H9 (cell line): ENCODE results near the gene FLVCR2. TPM values are rescaled to one million over a fixed set of nuclear protein-coding genes. Genes with fewer than 3 reads are reported as not detected.

Experiments used
- DNase-seq: peaks from one replicate; pipeline ENCODE4 v3.0.0-alpha.2; 2017
- H2AFZ ChIP-seq: one replicate; pipeline ENCODE4 v1.6.1; 2013; ENCODE audit warnings: mild to moderate bottlenecking, low read length, control low read depth, moderate library complexity
- H2AK5ac ChIP-seq: 2 replicates; pipeline ENCODE4 v1.6.1; 2013; ENCODE audit warnings: low read length, control low read depth, mixed read lengths; ENCODE audit not compliant: insufficient read length
- H2BK120ac ChIP-seq: one replicate; pipeline ENCODE4 v1.6.1; 2013; ENCODE audit warnings: low read depth, mild to moderate bottlenecking, low read length, control low read depth, inconsistent platforms; ENCODE audit not compliant: poor library complexity, severe bottlenecking
- H2BK12ac ChIP-seq: 2 replicates; pipeline ENCODE4 v1.6.1; 2013; ENCODE audit warnings: low read length, control low read depth, mixed read lengths, low read depth; ENCODE audit not compliant: insufficient read length
- H2BK15ac ChIP-seq: 2 replicates; pipeline ENCODE4 v1.6.1; 2013; ENCODE audit warnings: low read depth, low read length, control low read depth
- H2BK20ac ChIP-seq: one replicate; pipeline ENCODE4 v1.6.1; 2013; ENCODE audit warnings: low read depth, mild to moderate bottlenecking, low read length, control low read depth, inconsistent platforms; ENCODE audit not compliant: poor library complexity, severe bottlenecking
- H2BK5ac ChIP-seq: 2 replicates; pipeline ENCODE4 v1.6.1; 2013; ENCODE audit warnings: low read length, control low read depth, mixed read lengths; ENCODE audit not compliant: insufficient read length
- H3K14ac ChIP-seq: 2 replicates; pipeline ENCODE4 v1.6.1; 2013; ENCODE audit warnings: low read length, control low read depth; ENCODE audit not compliant: insufficient read depth
- H3K18ac ChIP-seq: 2 replicates; pipeline ENCODE4 v1.6.1; 2013; ENCODE audit warnings: low read depth, mild to moderate bottlenecking, mixed read lengths, low read length, control low read depth; ENCODE audit not compliant: insufficient read length
- H3K23ac ChIP-seq: 2 replicates; pipeline ENCODE4 v1.6.1; 2013; ENCODE audit warnings: low read length, control low read depth, mixed read lengths, low read depth; ENCODE audit not compliant: insufficient read length
- H3K23me2 ChIP-seq: 2 replicates; pipeline ENCODE4 v1.6.1; 2013; ENCODE audit warnings: low read depth, mild to moderate bottlenecking, mixed read lengths, low read length, control low read depth; ENCODE audit not compliant: insufficient read length, poor library complexity, severe bottlenecking
- H3K27ac ChIP-seq: 2 replicates; pipeline ENCODE4 v1.5.1; 2013; ENCODE audit warnings: low read length, control low read depth, mixed read lengths, low read depth; ENCODE audit not compliant: insufficient read length
- H3K27me3 ChIP-seq: 2 replicates; pipeline ENCODE4 v1.6.1; 2013; ENCODE audit warnings: low read length, control low read depth, inconsistent platforms; ENCODE audit not compliant: insufficient read depth
- H3K4ac ChIP-seq: 2 replicates; pipeline ENCODE4 v1.6.1; 2013; ENCODE audit warnings: low read depth, mild to moderate bottlenecking, control low read depth, inconsistent platforms, low read length, moderate library complexity
- H3K4me1 ChIP-seq: 2 replicates; pipeline ENCODE4 v1.6.1; 2013; ENCODE audit warnings: low read length, control low read depth, inconsistent platforms; ENCODE audit not compliant: insufficient read depth
- H3K4me2 ChIP-seq: 2 replicates; pipeline ENCODE4 v1.6.1; 2013; ENCODE audit warnings: low read length, control low read depth, mixed read lengths; ENCODE audit not compliant: insufficient read length, insufficient read depth
- H3K56ac ChIP-seq: 2 replicates; pipeline ENCODE4 v1.6.1; 2013; ENCODE audit warnings: low read depth, mild to moderate bottlenecking, mixed read lengths, low read length, control low read depth; ENCODE audit not compliant: insufficient read length
- H3K79me1 ChIP-seq: 2 replicates; pipeline ENCODE4 v1.6.1; 2013; ENCODE audit warnings: low read depth, mild to moderate bottlenecking, moderate library complexity, low read length, control low read depth, inconsistent platforms; ENCODE audit not compliant: insufficient read depth, poor library complexity, severe bottlenecking
- H3K79me2 ChIP-seq: 2 replicates; pipeline ENCODE4 v1.6.1; 2013; ENCODE audit warnings: low read length, control low read depth, inconsistent platforms; ENCODE audit not compliant: insufficient read depth
- H3K9ac ChIP-seq: 2 replicates; pipeline ENCODE4 v1.6.1; 2013; ENCODE audit warnings: low read length, control low read depth, mixed read lengths; ENCODE audit not compliant: insufficient read length; ENCODE audit errors: extremely low read depth
- H3K9me3 ChIP-seq: one replicate; pipeline ENCODE4 v1.6.1; 2013; ENCODE audit warnings: low read depth, low read length, inconsistent platforms; ENCODE audit not compliant: control insufficient read depth
- H3T11ph ChIP-seq: one replicate; pipeline ENCODE4 v1.6.1; 2013; ENCODE audit warnings: mild to moderate bottlenecking, low read length, control low read depth, inconsistent platforms
- H4K20me1 ChIP-seq: one replicate; pipeline ENCODE4 v1.6.1; 2013; ENCODE audit not compliant: control insufficient read depth, insufficient read length, insufficient read depth
- H4K5ac ChIP-seq: 2 replicates; pipeline ENCODE4 v1.6.1; 2013; ENCODE audit warnings: low read depth, mild to moderate bottlenecking, mixed read lengths, low read length, control low read depth; ENCODE audit not compliant: insufficient read length
- H4K8ac ChIP-seq: replicated peaks from 2 replicates; pipeline ENCODE4 v1.6.1; 2013; ENCODE audit warnings: low read length, control low read depth, mixed read lengths, low read depth; ENCODE audit not compliant: insufficient read length
- H4K91ac ChIP-seq: 2 replicates; pipeline ENCODE4 v1.6.1; 2013; ENCODE audit warnings: low read depth, mild to moderate bottlenecking, moderate library complexity, mixed read lengths, low read length, control low read depth; ENCODE audit not compliant: insufficient read length
- H3K27ac Mint-ChIP-seq, 3 experiments: 2 replicates in 2 of 3; 3 replicates in 1 of 3; pipeline ENCODE4 v1.8.0; 2020 to 2021; ENCODE audit warnings: mixed read lengths in 3 of 3, mild to moderate bottlenecking in 1 of 3, moderate library complexity in 1 of 3
- H3K27me3 Mint-ChIP-seq: 2 replicates; pipeline ENCODE4 v1.8.0; 2021; ENCODE audit warnings: low read depth, mild to moderate bottlenecking, moderate library complexity, mixed read lengths
- H3K36me3 Mint-ChIP-seq, 3 experiments: 2 replicates in 2 of 3; 3 replicates in 1 of 3; pipeline ENCODE4 v1.8.0; 2020 to 2021; ENCODE audit warnings: low read depth in 3 of 3, mixed read lengths in 3 of 3; ENCODE audit not compliant: insufficient read depth in 1 of 3
- H3K4me1 Mint-ChIP-seq, 2 experiments: 2 replicates each; pipeline ENCODE4 v1.8.0; 2020; ENCODE audit warnings: mixed read lengths in 2 of 2
- H3K4me3 Mint-ChIP-seq, 2 experiments: 2 replicates in 1 of 2; 3 replicates in 1 of 2; pipeline ENCODE4 v1.8.0; 2020 to 2021; ENCODE audit warnings: mild to moderate bottlenecking in 2 of 2, mixed read lengths in 2 of 2, moderate library complexity in 1 of 2
- H3K9me3 Mint-ChIP-seq, 2 experiments: 2 replicates in 1 of 2; 3 replicates in 1 of 2; pipeline ENCODE4 v1.8.0; 2020; ENCODE audit warnings: mild to moderate bottlenecking in 2 of 2, mixed read lengths in 2 of 2, moderate library complexity in 1 of 2
- CTCF ChIP-seq: fragments of 200-600 bp; sonication (generic); conservative IDR thresholded peaks from 3 replicates; pipeline ENCODE4 v1.8.0; 2021; ENCODE audit warnings: antibody characterized with exemption, mild to moderate bottlenecking
- WGBS: extraction: QIAGEN DNeasy Blood & Tissue Kit; methylation state at CpG from one replicate; pipeline ENCODE4 v1.1.7; 2013; ENCODE audit warnings: missing lambda C conversion rate, low lambda C conversion rate, mixed read lengths; ENCODE audit not compliant: insufficient read length; ENCODE audit errors: extremely low coverage; 5-methylcytosine and 5-hydroxymethylcytosine counted together
- total RNA-seq: library from RNA; stranded (reverse); gene quantifications from 2 replicates; pipeline ENCODE4 v1.2.1, GENCODE V29; 2021

The FLVCR2 gene
- total RNA-seq, 1 experiment from 2014 or later, result 7.1 TPM

- H3K56ac ChIP-seq, result no peak overlapping the region
- H2BK120ac ChIP-seq, result no peak overlapping the region
- H3K4me1 Mint-ChIP-seq, result peaks cover 5 to 17% of the 10 kb centered on the region in 2 experiments
- no peak overlapping the region for H3K23ac ChIP-seq
- H4K8ac ChIP-seq, result no peak overlapping the region
- no peak overlapping the region for H3K27ac ChIP-seq
- no peak overlapping the region for H3T11ph ChIP-seq
- no peak overlapping the region for H3K4ac ChIP-seq
- no peak overlapping the region for H2BK12ac ChIP-seq
- H2BK20ac ChIP-seq, result no peak overlapping the region
- H3K23me2 ChIP-seq, result peaks cover 4% of the 10 kb centered on the region
- peak overlapping the region; percentile 69 to 93; a peak in 4 of 5 replicates for H3K4me3 Mint-ChIP-seq
- WGBS, result no CpG with 5 or more reads among the region's 3 CpGs
- H3K27me3 ChIP-seq, result no peaks in the 10 kb centered on the region
- H3K9me3 ChIP-seq, result no peaks in the 10 kb centered on the region
- H3K9me3 Mint-ChIP-seq, result no peaks in the 10 kb centered on the region
- DNase-seq, result no peak
- H3K79me2 ChIP-seq, result peaks cover 4% of the 10 kb centered on the region; the same call in 1 of the 2 replicates
- no peaks in the 10 kb centered on the region for H3K4me1 ChIP-seq
- H3K18ac ChIP-seq, result no peak overlapping the region
- H3K79me1 ChIP-seq, result no peaks in the 10 kb centered on the region
- TF ChIP-seq CTCF, result no peak
- no peak overlapping the region for H3K4me2 ChIP-seq
- H2BK15ac ChIP-seq, result no peak overlapping the region
- H3K27ac Mint-ChIP-seq, result no peak overlapping the region
- H3K36me3 Mint-ChIP-seq, result peaks cover 7 to 15% (median 15%) of the 10 kb centered on the region in 3 experiments; a peak in 5 of 7 replicates
- no peaks in the 10 kb centered on the region for H4K20me1 ChIP-seq
- H2AK5ac ChIP-seq, result no peak overlapping the region
- H3K9ac ChIP-seq, result no peak overlapping the region
- H2BK5ac ChIP-seq, result no peak overlapping the region
- no peak overlapping the region for H2AFZ ChIP-seq
- H3K27me3 Mint-ChIP-seq, result no peaks in the 10 kb centered on the region; the same call in 1 of the 2 replicates
- H4K5ac ChIP-seq, result no peak overlapping the region
- no peak overlapping the region for H3K14ac ChIP-seq
- H4K91ac ChIP-seq, result no peak overlapping the region
These were observed 84.5 kb downstream of the FLVCR2 start for GRCh38 chr14:75662966-75663365.
